Thyroid gland (tissue), 4 donors: ENCODE results near the gene ITPR2. TPM values are rescaled to one million over a fixed set of nuclear protein-coding genes. Genes with fewer than 3 reads are reported as not detected.
"Not testable (repeated sequence)": the region's sequence is repeated elsewhere in the genome, so short reads cannot be mapped to it uniquely, and the experiment has no call there.

Experiments used
- DNase-seq, 2 donors: peaks; one replicate each; pipeline ENCODE4 v3.0.0-alpha.2; 2019
- H3K27ac ChIP-seq, 3 donors: fragments of 200-600 bp; sonication (generic); 1 replicate in 2 of 3; 2 replicates in 1 of 3; pipeline ENCODE4 v1.5.1; 2016 to 2019; ENCODE audit warnings: mild to moderate bottlenecking in 1 of 3, moderate library complexity in 1 of 3
- H3K27me3 ChIP-seq: fragments of 200-600 bp; sonication (generic); one replicate; pipeline ENCODE4 v1.5.1; 2019
- H3K36me3 ChIP-seq, 2 donors: fragments of 200-600 bp; sonication (generic); one replicate each; pipeline ENCODE4 v1.5.1; 2016 to 2019
- H3K4me1 ChIP-seq, 2 donors: fragments of 200-600 bp; sonication (generic); one replicate each; pipeline ENCODE4 v1.5.1; 2017 to 2019
- H3K4me3 ChIP-seq, 3 donors: fragments of 200-600 bp; sonication (generic); replicated peaks in 1 of 3; 1 replicate in 2 of 3; 2 replicates in 1 of 3; pipeline ENCODE4 v1.5.1; 2016; ENCODE audit warnings: mild to moderate bottlenecking in 1 of 3
- H3K9me3 ChIP-seq: fragments of 200-600 bp; sonication (generic); one replicate; pipeline ENCODE4 v1.5.1; 2017
- CTCF ChIP-seq, 6 experiments: fragments of 200-600 bp in 3 of 6; fragments of 450-650 bp in 3 of 6; sonication (generic) in 3 of 6; IDR thresholded peaks; one replicate each; pipeline ENCODE4 v1.5.1; 2016 to 2019; ENCODE audit warnings: antibody characterized with exemption in 6 of 6, mild to moderate bottlenecking in 2 of 6, inconsistent platforms in 1 of 6, moderate library complexity in 1 of 6
- POLR2A ChIP-seq, 2 donors: fragments of 450-650 bp; IDR thresholded peaks; one replicate each; pipeline ENCODE4 v1.6.1; 2017; ENCODE audit warnings: antibody characterized with exemption in 2 of 2, mild to moderate bottlenecking in 2 of 2, moderate library complexity in 1 of 2
- WGBS, 2 donors: methylation state at CpG; one replicate each; pipeline ENCODE4 v1.1.5; 2017; 5-methylcytosine and 5-hydroxymethylcytosine counted together
- intact Hi-C: fragments of 100-400 bp; cut with DNase I; formaldehyde crosslinking; loops from one replicate; pipeline ENCODE4 v1.15.1; 2023
- total RNA-seq, 4 donors: library from RNA; depleted of rRNA; stranded (reverse); fragments of >200 nt; gene quantifications; one replicate each; pipeline ENCODE4 v1.2.3, GENCODE V29; 2016

The ITPR2 gene
- total RNA-seq, 4 donors from 2014 or later, result 24.4 to 39.7 (median 33.7) TPM

GRCh38 chr12:26786865-26787514, 46.0 kb downstream of the ITPR2 start:
- Histone ChIP-seq H3K36me3 (no peaks in the 10 kb centered on the region), H3K27me3 (no peaks in the 10 kb centered on the region), H3K4me1 (peaks cover 7 to 29% of the 10 kb centered on the region in 2 donors), H3K27ac (no peak overlapping the region), H3K4me3 (no peak overlapping the region), H3K9me3 (no peaks in the 10 kb centered on the region)
- intact Hi-C loops, result no loop called here
- TF ChIP-seq POLR2A (IDR thresholded peaks at IDR 0.05), result no peak
- DNase-seq, result no peak
- 71 to 77% methylated on average over 2 of the region's 2 CpGs for WGBS, 2 donors

GRCh38 chr12:26786491-26786864, 46.5 kb downstream of the ITPR2 start:
- WGBS, 2 donors, result 89 to 94% methylated on average over 3 of the region's 3 CpGs
- H3K4me3 ChIP-seq, result no peak overlapping the region
- peaks cover 4 to 23% of the 10 kb centered on the region in 2 donors for H3K4me1 ChIP-seq
- TF ChIP-seq CTCF (IDR thresholded peaks at IDR 0.05) (no peak), POLR2A (IDR thresholded peaks at IDR 0.05) (no peak)
- no peaks in the 10 kb centered on the region for H3K9me3 ChIP-seq
- no peak for DNase-seq
- intact Hi-C loops, result no loop called here
- no peak overlapping the region for H3K27ac ChIP-seq
- no peaks in the 10 kb centered on the region for H3K27me3 ChIP-seq
- H3K36me3 ChIP-seq, result no peaks in the 10 kb centered on the region

GRCh38 chr12:26783816-26784379, 49.1 kb downstream of the ITPR2 start:
- H3K36me3 ChIP-seq, H3K27ac ChIP-seq, H3K9me3 ChIP-seq, intact Hi-C loops, H3K4me1 ChIP-seq, H3K4me3 ChIP-seq, DNase-seq, H3K27me3 ChIP-seq: not testable (repeated sequence)
- 70 to 83% methylated on average over 3 of the region's 3 CpGs for WGBS, 2 donors

GRCh38 chr12:26783131-26783526, 49.9 kb downstream of the ITPR2 start:
- intact Hi-C loops, result no loop called here
- WGBS, 2 donors, result 88 to 94% methylated on average over 1 of the region's 1 CpG
- no peak overlapping the region for H3K27ac ChIP-seq
- H3K36me3 ChIP-seq, result no peaks in the 10 kb centered on the region
- H3K4me1 ChIP-seq, result peaks cover 0 to 9% of the 10 kb centered on the region in 2 donors
- H3K9me3 ChIP-seq, result no peaks in the 10 kb centered on the region
- DNase-seq, result no peak
- TF ChIP-seq CTCF (IDR thresholded peaks at IDR 0.05) (no peak), POLR2A (IDR thresholded peaks at IDR 0.05) (no peak)
- H3K27me3 ChIP-seq, result no peaks in the 10 kb centered on the region
- H3K4me3 ChIP-seq, result no peak overlapping the region

GRCh38 chr12:26782372-26783130, 50.4 kb downstream of the ITPR2 start:
- intact Hi-C loops, result no loop called here
- no peak overlapping the region for H3K27ac ChIP-seq

More at GRCh38 chr12:26782372-26783130, 50.4 kb downstream of the ITPR2 start:
- Histone ChIP-seq H3K36me3 (no peaks in the 10 kb centered on the region), H3K4me1 (peaks cover 0 to 9% of the 10 kb centered on the region in 2 donors), H3K4me3 (no peak overlapping the region), H3K9me3 (no peaks in the 10 kb centered on the region), H3K27me3 (no peaks in the 10 kb centered on the region)
- DNase-seq, result no peak
- 92 to 98% methylated on average over 3 of the region's 3 CpGs for WGBS, 2 donors
- TF ChIP-seq CTCF (IDR thresholded peaks at IDR 0.05) (no peak), POLR2A (IDR thresholded peaks at IDR 0.05) (no peak)
